A549 (cell line): Measurements from ENCODE around the gene DEFB116.
"Not testable (repeated sequence)": the region's sequence is repeated elsewhere in the genome, so short reads cannot be mapped to it uniquely, and the experiment has no call there.

Source experiments
- CEBPB ChIP-seq, 2 experiments: fragments of >200 bp in 1 of 2; sonication (Bioruptor Twin) in 1 of 2; formaldehyde crosslinking in 1 of 2; IDR thresholded peaks; 2 replicates each; pipeline ENCODE4 v1.6.1; 2012 to 2016
- CTCF ChIP-seq: fragments of >200 bp; sonication (Bioruptor Twin); formaldehyde crosslinking; IDR thresholded peaks from 3 replicates; pipeline ENCODE4 v1.5.1; 2016
- EP300 ChIP-seq, 2 experiments: fragments of >200 bp; sonication (Bioruptor Twin); formaldehyde crosslinking; IDR thresholded peaks; 2 replicates in 1 of 2; 3 replicates in 1 of 2; pipeline ENCODE4 v1.6.1; 2016 to 2017
- JUN ChIP-seq, 2 experiments: fragments of >200 bp; sonication (Bioruptor Twin); formaldehyde crosslinking; IDR thresholded peaks; 2 replicates in 1 of 2; 3 replicates in 1 of 2; pipeline ENCODE4 v1.6.1; 2016 to 2017
- NR3C1 ChIP-seq: fragments of >200 bp; sonication (Bioruptor Twin); formaldehyde crosslinking; IDR thresholded peaks from 3 replicates; pipeline ENCODE4 v1.6.1; 2017
- POLR2AphosphoS2 ChIP-seq: conservative IDR thresholded peaks from 2 replicates; pipeline ENCODE4 v1.6.1; 2012; ENCODE audit warnings: low read length, improper control_type of control experiment, inconsistent platforms
- TFCP2L1 ChIP-seq: fragments of 250-450 bp; sonication (Bioruptor Pico); IDR thresholded peaks from 2 replicates; pipeline ENCODE4 v1.5.0; 2021; ENCODE audit warnings: mild to moderate bottlenecking
- TF ChIP-seq, protein P1 (sequence below): IDR thresholded peaks from 2 replicates; pipeline ENCODE4 v1.6.1; 2012

DNA sequence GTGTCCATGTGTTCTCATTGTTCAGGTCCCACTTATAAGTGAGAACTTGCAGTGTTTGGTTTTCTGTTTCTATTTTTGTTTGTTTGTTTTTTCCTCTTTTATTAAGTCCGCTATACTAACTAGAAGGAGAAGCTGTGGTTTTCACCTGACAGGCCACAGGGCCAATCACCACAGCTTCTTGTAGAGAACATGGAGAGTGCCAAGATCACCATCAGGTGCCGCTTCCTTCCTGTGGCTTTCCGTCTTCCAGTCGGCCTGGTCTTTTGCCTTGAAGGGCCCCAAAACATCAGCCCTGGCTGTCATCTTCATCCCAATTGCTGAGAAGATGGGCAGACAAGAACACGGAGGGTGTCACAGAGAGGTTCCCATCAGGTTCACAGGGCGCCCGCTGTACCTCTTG is 23.4 kb downstream of the DEFB116 start:
- TF ChIP-seq JUN (IDR thresholded peaks at IDR 0.05); CTCF; NR3C1; POLR2AphosphoS2; EP300 (IDR thresholded peaks at IDR 0.05); TFCP2L1 (CRISPR knock-in tag); CEBPB (IDR thresholded peaks at IDR 0.05): not testable (repeated sequence)
- TF ChIP-seq, protein P1, sequence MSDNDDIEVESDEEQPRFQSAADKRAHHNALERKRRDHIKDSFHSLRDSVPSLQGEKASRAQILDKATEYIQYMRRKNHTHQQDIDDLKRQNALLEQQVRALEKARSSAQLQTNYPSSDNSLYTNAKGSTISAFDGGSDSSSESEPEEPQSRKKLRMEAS = not testable (repeated sequence)
